NT2/D1 (cell line): ENCODE results near the gene GGA1.
"Not testable (repeated sequence)": the region's sequence is repeated elsewhere in the genome, so short reads cannot be mapped to it uniquely, and the experiment has no call there.

ENCODE experiments used
- DNase-seq: peaks from one replicate; pipeline ENCODE4 v3.0.0-alpha.2; 2011; ENCODE audit warnings: low read depth, low spot score
- H3K27me3 ChIP-seq: 2 replicates; pipeline ENCODE4 v1.6.0; 2011; ENCODE audit warnings: mild to moderate bottlenecking; ENCODE audit not compliant: insufficient read length, insufficient read depth
- H3K36me3 ChIP-seq: 2 replicates; pipeline ENCODE4 v1.6.1; 2011; ENCODE audit warnings: mild to moderate bottlenecking, low read length, mixed read lengths; ENCODE audit not compliant: insufficient read depth, insufficient read length
- H3K4me1 ChIP-seq: 2 replicates; pipeline ENCODE4 v1.5.1; 2011; ENCODE audit not compliant: insufficient read depth, insufficient read length
- H3K4me3 ChIP-seq: 2 replicates; pipeline ENCODE4 v1.5.1; 2011; ENCODE audit warnings: low read depth; ENCODE audit not compliant: insufficient read length
- H3K9ac ChIP-seq: 2 replicates; pipeline ENCODE4 v1.6.0; 2011; ENCODE audit warnings: low read depth; ENCODE audit not compliant: insufficient read length
- H3K9me3 ChIP-seq: 2 replicates; pipeline ENCODE4 v1.5.1; 2011; ENCODE audit warnings: mild to moderate bottlenecking, low read length; ENCODE audit not compliant: insufficient read depth
- SUZ12 ChIP-seq: IDR thresholded peaks from 2 replicates; pipeline ENCODE4 v1.6.1; 2011; ENCODE audit not compliant: insufficient read length, insufficient read depth; ENCODE audit errors: extremely low read depth
- YY1 ChIP-seq: IDR thresholded peaks from 2 replicates; pipeline ENCODE4 v1.6.1; 2011; ENCODE audit not compliant: insufficient read length, insufficient read depth
- ZNF274 ChIP-seq: IDR thresholded peaks from 2 replicates; pipeline ENCODE4 v1.6.1; 2011; ENCODE audit warnings: mild to moderate bottlenecking, low read depth, low read length

GGA1 gene

GRCh38 chr22:37575490-37576003, 33.1 kb upstream of the GGA1 start:
- Histone ChIP-seq H3K4me1 (no peaks in the 10 kb centered on the region), H3K36me3 (no peaks in the 10 kb centered on the region), H3K9ac (no peak overlapping the region), H3K4me3 (no peak overlapping the region), H3K27me3 (no peaks in the 10 kb centered on the region), H3K9me3 (no peaks in the 10 kb centered on the region)
- TF ChIP-seq ZNF274 = no peak
- no peak for TF ChIP-seq YY1
- no peak for TF ChIP-seq SUZ12
- DNase-seq = no peak

GRCh38 chr22:37578002-37578401, 30.6 kb upstream of the GGA1 start:
- TF ChIP-seq SUZ12 (no peak), YY1 (no peak), ZNF274 (no peak)
- H3K9ac ChIP-seq = no peak overlapping the region

GRCh38 chr22:37581504-37581903, 27.1 kb upstream of the GGA1 start:
- TF ChIP-seq SUZ12 (no peak), YY1 (no peak), ZNF274 (no peak)
- H3K36me3 ChIP-seq = no peaks in the 10 kb centered on the region
- no peaks in the 10 kb centered on the region for H3K27me3 ChIP-seq
- H3K4me3 ChIP-seq = no peak overlapping the region
- peaks cover 3% of the 10 kb centered on the region for H3K4me1 ChIP-seq
- DNase-seq = no peak
- no peak overlapping the region for H3K9ac ChIP-seq
- H3K9me3 ChIP-seq = no peaks in the 10 kb centered on the region

More at GRCh38 chr22:37578002-37578401, 30.6 kb upstream of the GGA1 start:
- no peaks in the 10 kb centered on the region for H3K27me3 ChIP-seq
- no peaks in the 10 kb centered on the region for H3K4me1 ChIP-seq
- DNase-seq = no peak
- no peak overlapping the region for H3K4me3 ChIP-seq
- no peaks in the 10 kb centered on the region for H3K9me3 ChIP-seq
- no peaks in the 10 kb centered on the region for H3K36me3 ChIP-seq

- no peaks in the 10 kb centered on the region for H3K9me3 ChIP-seq
- no peak overlapping the region for H3K9ac ChIP-seq
- no peaks in the 10 kb centered on the region for H3K27me3 ChIP-seq
- TF ChIP-seq YY1 = no peak
- no peak for TF ChIP-seq SUZ12
- TF ChIP-seq ZNF274 = no peak
- H3K4me3 ChIP-seq = no peak overlapping the region
- peaks cover 3% of the 10 kb centered on the region for H3K4me1 ChIP-seq
- no peak for DNase-seq
- H3K36me3 ChIP-seq = no peaks in the 10 kb centered on the region
Measured at GRCh38 chr22:37582526-37582925, 26.1 kb upstream of the GGA1 start.

- no peak for TF ChIP-seq YY1
- TF ChIP-seq ZNF274 = no peak
- TF ChIP-seq SUZ12 = no peak
Measured at GRCh38 chr22:37588546-37589215, 20.0 kb upstream of the GGA1 start.

GRCh38 chr22:37589636-37590035, 19.0 kb upstream of the GGA1 start:
- no peak for TF ChIP-seq ZNF274
- no peak for TF ChIP-seq YY1
- no peak for TF ChIP-seq SUZ12
- Histone ChIP-seq H3K36me3 (no peaks in the 10 kb centered on the region), H3K9ac (no peak overlapping the region), H3K4me3 (no peak overlapping the region), H3K9me3 (no peaks in the 10 kb centered on the region), H3K4me1 (peaks cover 3% of the 10 kb centered on the region), H3K27me3 (no peaks in the 10 kb centered on the region)
- DNase-seq = no peak

More at GRCh38 chr22:37588546-37589215, 20.0 kb upstream of the GGA1 start:
- Histone ChIP-seq H3K9me3 (no peaks in the 10 kb centered on the region), H3K9ac (no peak overlapping the region), H3K4me3 (no peak overlapping the region), H3K4me1 (peaks cover 3% of the 10 kb centered on the region), H3K27me3 (no peaks in the 10 kb centered on the region), H3K36me3 (no peaks in the 10 kb centered on the region)
- no peak for DNase-seq

- not testable (repeated sequence) for H3K36me3 ChIP-seq, H3K4me1 ChIP-seq, H3K9ac ChIP-seq, DNase-seq, H3K27me3 ChIP-seq, H3K9me3 ChIP-seq, H3K4me3 ChIP-seq
Measured at GRCh38 chr22:37591081-37591480, 17.6 kb upstream of the GGA1 start.
